IMR-90 (cell line): ENCODE measurements around the gene OR8J1.

Experiments
- CTCF ChIP-seq: conservative IDR thresholded peaks from 2 replicates; pipeline ENCODE4 v1.5.1; 2012; ENCODE audit warnings: mild to moderate bottlenecking, low read depth, low read length, improper control_type of control experiment
- POLR2A ChIP-seq: IDR thresholded peaks from 2 replicates; pipeline ENCODE4 v1.6.1; 2012; ENCODE audit warnings: mild to moderate bottlenecking, low read depth, low read length
- RAD21 ChIP-seq: IDR thresholded peaks from 2 replicates; pipeline ENCODE4 v1.6.1; 2012; ENCODE audit warnings: low read length, improper control_type of control experiment

- TF ChIP-seq CTCF, result no peak
- TF ChIP-seq POLR2A, result no peak
- no peak for TF ChIP-seq RAD21
These were observed 20.9 kb upstream of the OR8J1 start for GRCh38 chr11:56333156-56333555.
